Chondrocyte (in vitro differentiated cells): ENCODE measurements around the gene RNLS. TPM values are rescaled to one million over a fixed set of nuclear protein-coding genes. Genes with fewer than 3 reads are reported as not detected.

Experiments used
- DNase-seq: peaks from one replicate; pipeline ENCODE4 v3.0.0; 2021; ENCODE audit warnings: mixed read lengths, low spot score
- H3K27ac Mint-ChIP-seq: one replicate; pipeline ENCODE4 v1.8.0; 2021; ENCODE audit warnings: mild to moderate bottlenecking, moderate library complexity, mixed read lengths; ENCODE audit not compliant: unreplicated experiment
- H3K27me3 Mint-ChIP-seq: 2 replicates; pipeline ENCODE4 v1.8.0; 2021; ENCODE audit warnings: low read depth, mixed read lengths
- H3K36me3 Mint-ChIP-seq: 2 replicates; pipeline ENCODE4 v1.8.0; 2021; ENCODE audit warnings: low read depth, mixed read lengths
- H3K4me1 Mint-ChIP-seq: 2 replicates; pipeline ENCODE4 v1.8.0; 2021; ENCODE audit warnings: low read depth, mild to moderate bottlenecking, mixed read lengths
- H3K4me3 Mint-ChIP-seq: one replicate; pipeline ENCODE4 v1.8.0; 2021; ENCODE audit warnings: mild to moderate bottlenecking, moderate library complexity, mixed read lengths; ENCODE audit not compliant: unreplicated experiment
- H3K9me3 Mint-ChIP-seq: 2 replicates; pipeline ENCODE4 v1.8.0; 2021; ENCODE audit warnings: low read depth, mixed read lengths
- CTCF ChIP-seq: fragments of 200-600 bp; sonication (generic); IDR thresholded peaks from 2 replicates; pipeline ENCODE4 v1.5.0; 2021; ENCODE audit warnings: antibody characterized with exemption, mild to moderate bottlenecking, moderate library complexity
- total RNA-seq: library from RNA; stranded (reverse); gene quantifications from 3 replicates; pipeline ENCODE4 v1.2.1, GENCODE V29; 2021

Gene RNLS
- total RNA-seq, 1 donor from 2014 or later = 5.1 TPM

DNA sequence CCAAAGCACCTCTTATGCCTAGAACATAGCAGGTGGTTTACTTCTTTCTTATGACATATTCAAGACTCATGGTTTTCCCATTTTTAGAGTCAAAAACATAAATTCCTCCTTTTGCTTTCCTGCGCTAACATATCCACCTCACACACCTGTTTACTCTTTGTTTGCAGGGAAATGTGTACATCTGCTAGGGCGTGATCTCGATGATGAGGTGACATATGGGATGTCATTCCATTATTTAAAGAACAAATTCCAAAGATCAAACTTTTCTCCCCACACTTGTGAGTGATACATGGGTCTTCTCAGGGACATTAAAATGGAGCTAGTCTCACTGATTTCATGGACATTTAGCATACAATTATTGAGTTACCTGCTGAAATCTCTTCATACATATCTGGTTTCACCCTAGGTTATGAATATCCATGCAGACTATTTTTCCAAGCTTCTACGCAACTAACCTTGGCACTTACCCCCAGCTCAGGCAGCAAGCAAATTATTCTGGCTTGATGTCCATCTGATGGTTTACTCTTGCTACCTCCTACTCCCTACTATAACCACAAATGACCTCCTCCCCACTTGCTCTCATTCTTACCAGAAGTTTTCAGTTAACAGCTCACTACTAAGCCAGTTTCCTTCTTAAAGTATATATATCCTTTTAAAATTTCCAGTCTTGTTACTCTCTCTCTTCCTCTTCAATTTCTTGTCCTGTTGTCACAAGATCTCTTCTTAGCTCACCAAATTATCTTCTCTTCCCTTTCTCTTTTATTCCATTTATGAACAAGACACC is 208.5 kb downstream of the RNLS start:
- Mint-ChIP-seq H3K4me3 (no peak overlapping the region), H3K9me3 (no peaks in the 10 kb centered on the region), H3K36me3 (no peaks in the 10 kb centered on the region), H3K4me1 (peaks cover 2% of the 10 kb centered on the region), H3K27ac (no peak overlapping the region), H3K27me3 (no peaks in the 10 kb centered on the region)
- DNase-seq = no peak
- TF ChIP-seq CTCF = no peak

- Mint-ChIP-seq H3K36me3 (no peaks in the 10 kb centered on the region), H3K27ac (no peak overlapping the region), H3K4me1 (no peaks in the 10 kb centered on the region), H3K4me3 (no peak overlapping the region), H3K9me3 (no peaks in the 10 kb centered on the region), H3K27me3 (no peaks in the 10 kb centered on the region)
- no peak for DNase-seq
- no peak for TF ChIP-seq CTCF
These were observed 210.1 kb downstream of the RNLS start for GRCh38 chr10:88372881-88373592.

DNA sequence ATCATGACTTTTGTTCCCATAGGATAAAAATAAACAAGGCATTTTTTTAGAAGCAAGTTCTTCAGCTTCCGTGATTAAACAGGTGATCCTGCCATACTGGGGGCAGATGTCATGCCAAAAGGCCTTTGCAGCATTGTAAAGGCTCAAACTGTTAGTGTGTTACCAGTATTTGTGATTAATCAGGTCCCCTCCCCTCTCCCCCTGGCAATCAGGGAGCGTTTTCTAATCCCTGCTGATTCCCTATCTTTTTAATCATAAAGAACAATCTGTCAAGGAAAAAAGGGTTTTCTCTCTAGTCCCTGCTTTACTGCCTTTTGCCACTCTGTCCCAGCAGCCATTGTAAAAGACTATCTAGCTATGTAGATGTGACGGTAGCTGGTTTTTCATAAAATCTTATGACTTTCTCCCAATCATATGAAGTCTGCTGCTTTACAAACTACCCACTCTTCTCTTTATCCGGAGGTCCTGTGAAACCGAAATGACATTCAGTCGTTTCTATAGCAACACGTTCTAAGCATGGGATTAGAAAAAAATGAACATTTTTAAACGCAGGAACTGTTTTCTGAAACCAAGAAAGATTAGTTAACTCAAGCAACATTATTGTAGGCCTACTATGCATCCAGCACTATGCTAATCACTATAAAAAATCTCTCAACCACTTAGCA is 210.9 kb downstream of the RNLS start:
- H3K36me3 Mint-ChIP-seq = no peaks in the 10 kb centered on the region
- no peak for TF ChIP-seq CTCF
- peaks cover 6% of the 10 kb centered on the region for H3K9me3 Mint-ChIP-seq
- DNase-seq = no peak
- H3K27ac Mint-ChIP-seq = no peak overlapping the region
- H3K4me3 Mint-ChIP-seq = no peak overlapping the region
- no peaks in the 10 kb centered on the region for H3K4me1 Mint-ChIP-seq
- no peaks in the 10 kb centered on the region for H3K27me3 Mint-ChIP-seq

GRCh38 chr10:88370713-88371112 is 212.4 kb downstream of the RNLS start:
- no peak for TF ChIP-seq CTCF

GRCh38 chr10:88366772-88367171 is 216.3 kb downstream of the RNLS start:
- no peak for DNase-seq
- H3K27ac Mint-ChIP-seq = no peak overlapping the region
- peaks cover 8% of the 10 kb centered on the region for H3K9me3 Mint-ChIP-seq
- TF ChIP-seq CTCF = no peak
- no peak overlapping the region for H3K4me3 Mint-ChIP-seq
- no peaks in the 10 kb centered on the region for H3K27me3 Mint-ChIP-seq
- no peaks in the 10 kb centered on the region for H3K4me1 Mint-ChIP-seq
- H3K36me3 Mint-ChIP-seq = no peaks in the 10 kb centered on the region

More at GRCh38 chr10:88370713-88371112, 212.4 kb downstream of the RNLS start:
- peaks cover 8% of the 10 kb centered on the region for H3K9me3 Mint-ChIP-seq
- H3K4me3 Mint-ChIP-seq = no peak overlapping the region
- no peak for DNase-seq
- no peaks in the 10 kb centered on the region for H3K27me3 Mint-ChIP-seq
- H3K4me1 Mint-ChIP-seq = no peaks in the 10 kb centered on the region
- no peaks in the 10 kb centered on the region for H3K36me3 Mint-ChIP-seq
- H3K27ac Mint-ChIP-seq = no peak overlapping the region
